ENCODE data around the gene SYNJ1. TPM values are rescaled to one million over a fixed set of nuclear protein-coding genes. Genes with fewer than 3 reads are reported as not detected.

The SYNJ1 gene
- total and polyA plus RNA-seq, 2 of the 4 experiments (the other 2 are of a cell fraction) = 3.6 to 4.6 TPM

GRCh38 chr21:32687643-32688345 is 40.0 kb downstream of the SYNJ1 start:
- no peak overlapping the region for H3K23ac ChIP-seq (ENCODE audit: low read depth, low read length)
- CTCF ChIA-PET = interaction anchor here (0.8 kb wide), 1 partner anchor 8 kb away, joined by 3 read pairs; no protein-coding TSS in a partner anchor
- H4K20me1 ChIP-seq (ENCODE audit: insufficient read depth, low read length) = no peaks in the 10 kb centered on the region
- no CpG with 5 or more reads among the region's 4 CpGs for WGBS, 2 experiments (ENCODE audit: extremely low coverage in 2 of 2, insufficient read length in 1 of 2)
- no peak overlapping the region for H3K4me3 ChIP-seq (ENCODE audit: insufficient read depth, low read depth, low read length)
- no peak overlapping the region for H3K56ac ChIP-seq (ENCODE audit: extremely low read depth, insufficient read depth, low read length)
- no peak overlapping the region for H2BK20ac ChIP-seq (ENCODE audit: low read depth, low read length)
- H3K4me2 ChIP-seq (ENCODE audit: low read depth, low read length) = no peak overlapping the region
- H2BK120ac ChIP-seq (ENCODE audit: low read depth, low read length) = no peak overlapping the region
- TF ChIP-seq MXI1 (IDR thresholded peaks at IDR 0.05; ENCODE audit: borderline replicate concordance, low read depth, low read length) (no peak), MAZ (IDR thresholded peaks at IDR 0.05; ENCODE audit: borderline replicate concordance, low read depth, low read length) (no peak), CHD1 (IDR thresholded peaks at IDR 0.05; ENCODE audit: low read depth, low read length) (no peak), BHLHE40 (IDR thresholded peaks at IDR 0.05; ENCODE audit: low read depth, low read length) (no peak), FOS (IDR thresholded peaks at IDR 0.05; ENCODE audit: low read depth, low read length) (no peak)
- H3K36me3 ChIP-seq (ENCODE audit: control insufficient read depth, insufficient read depth, low read length) = peaks cover 6% of the 10 kb centered on the region; the same call in 1 of the 2 replicates
- POLR2A ChIA-PET (ENCODE audit: unreplicated experiment) = no interaction called here
- no peak for DNase-seq
- H2AK9ac ChIP-seq (replicated peaks; ENCODE audit: low read depth, low read length, poor library complexity) = no peak overlapping the region
- peaks cover 0 to 2% of the 10 kb centered on the region in 2 experiments; a peak in 1 of 4 replicates for H3K79me1 ChIP-seq (ENCODE audit: low read depth in 1 of 2, low read length in 2 of 2)
- H4K5ac ChIP-seq (ENCODE audit: low read depth, low read length) = no peak overlapping the region
- H3K14ac ChIP-seq (replicated peaks; ENCODE audit: low read depth, low read length) = no peak overlapping the region
- no peak overlapping the region for H4K91ac ChIP-seq (ENCODE audit: insufficient read depth, low read depth, low read length)
- no peak overlapping the region for H2BK15ac ChIP-seq (ENCODE audit: low read depth, low read length)
- H2BK5ac ChIP-seq (ENCODE audit: low read depth, low read length, poor library complexity, severe bottlenecking) = no peak overlapping the region
- no peak for ATAC-seq (ENCODE audit: low read depth)
- no peak overlapping the region for H4K8ac ChIP-seq (ENCODE audit: low read depth in 2 of 2, low read length in 2 of 2)
- H3K18ac ChIP-seq (ENCODE audit: low read depth, low read length) = no peak overlapping the region
- in situ Hi-C loops (cut with MboI; ENCODE audit: low sequenced_read_pairs) (no loop called here), intact Hi-C loops (cut with micrococcal nuclease) (no loop called here), dilution Hi-C loops (cut with HindIII; ENCODE audit: low sequenced_read_pairs, unreplicated experiment) (no loop called here)
- H3K9me3 ChIP-seq (ENCODE audit: control insufficient read depth, insufficient read depth, low read length) = no peaks in the 10 kb centered on the region
- no peak overlapping the region for H3K9ac ChIP-seq (ENCODE audit: low read depth, low read length)
- no peak overlapping the region for H3K4ac ChIP-seq (ENCODE audit: low read depth, low read length)
- no peak overlapping the region for H2AK5ac ChIP-seq (ENCODE audit: low read depth, low read length)
- H3K27ac ChIP-seq (ENCODE audit: insufficient read depth, low read length) = no peak overlapping the region
- no TSS peak for BruUV-seq (replicated peaks)
- H3K27me3 ChIP-seq (ENCODE audit: control insufficient read depth, insufficient read depth, low read length) = no peaks in the 10 kb centered on the region
- no peak overlapping the region for H2AFZ ChIP-seq (replicated peaks; ENCODE audit: low read length, poor library complexity)
- H3K4me1 ChIP-seq (ENCODE audit: control insufficient read depth, insufficient read depth, low read length) = no peaks in the 10 kb centered on the region
- no peaks in the 10 kb centered on the region for H3K9me1 ChIP-seq (ENCODE audit: insufficient read depth, low read length)
